H4 (cell line): Measurements from ENCODE around the gene AXDND1. TPM values are rescaled to one million over a fixed set of nuclear protein-coding genes. Genes with fewer than 3 reads are reported as not detected.
A peak's percentile ranks its signal among the peaks of the same experiment; 100 is the strongest.
"Not testable (repeated sequence)": the region's sequence is repeated elsewhere in the genome, so short reads cannot be mapped to it uniquely, and the experiment has no call there.

ENCODE experiments used
- DNase-seq: peaks from one replicate; pipeline ENCODE4 v3.0.0-alpha.2; 2015; ENCODE audit warnings: low spot score
- total RNA-seq: library from RNA; depleted of rRNA; stranded (reverse); fragments of >200 nt; shearing (Covaris generic); gene quantifications from 2 replicates; pipeline ENCODE4 v1.2.3, GENCODE V29; 2014

The AXDND1 gene
- total RNA-seq, 1 experiment from 2014 or later = not detected

- peak; percentile 58 for DNase-seq
Observed at GRCh38 chr1:179369751-179370341, 4.1 kb downstream of the AXDND1 start.

GRCh38 chr1:179372160-179372559 is 6.4 kb downstream of the AXDND1 start:
- DNase-seq = no peak

DNA sequence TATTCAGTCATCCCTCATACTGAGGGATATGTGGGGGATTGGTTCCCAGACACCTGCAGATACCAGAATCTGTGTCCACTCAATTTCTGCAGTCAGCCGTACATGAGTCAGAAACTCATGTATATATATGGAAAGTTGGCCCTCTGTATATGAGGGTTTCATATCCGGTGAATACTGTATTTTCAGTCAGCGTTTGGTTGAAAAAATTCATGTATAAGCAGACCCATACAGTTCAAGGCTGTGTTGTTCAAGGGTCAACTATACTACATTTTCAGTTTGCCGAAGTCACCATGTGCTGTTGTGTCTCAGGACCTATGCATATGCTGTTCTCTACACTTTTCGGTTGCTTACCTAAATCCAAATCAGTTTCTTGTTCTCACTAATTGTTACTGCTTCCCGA is 10.5 kb downstream of the AXDND1 start:
- DNase-seq = no peak

- DNase-seq = no peak
Observed at GRCh38 chr1:179380299-179380698, 14.5 kb downstream of the AXDND1 start.

DNA sequence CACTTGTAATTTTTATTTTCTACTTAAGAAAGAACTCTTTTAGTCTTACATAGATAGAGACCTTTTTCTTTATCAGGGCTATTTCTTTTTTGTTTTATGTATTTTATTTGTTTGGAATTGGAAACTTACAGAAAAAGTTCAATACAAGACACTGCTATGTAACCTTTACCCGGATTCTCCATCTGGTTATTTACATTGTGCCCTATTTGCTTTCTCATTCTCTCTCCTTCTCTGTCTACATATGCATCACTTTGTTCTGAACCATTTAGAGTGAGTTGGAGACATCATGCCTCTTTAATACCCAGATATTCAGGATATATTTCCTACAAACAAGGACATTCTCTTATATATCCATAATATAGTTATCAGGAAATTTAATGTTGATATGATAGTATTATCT is 18.3 kb downstream of the AXDND1 start:
- no peak for DNase-seq

DNA sequence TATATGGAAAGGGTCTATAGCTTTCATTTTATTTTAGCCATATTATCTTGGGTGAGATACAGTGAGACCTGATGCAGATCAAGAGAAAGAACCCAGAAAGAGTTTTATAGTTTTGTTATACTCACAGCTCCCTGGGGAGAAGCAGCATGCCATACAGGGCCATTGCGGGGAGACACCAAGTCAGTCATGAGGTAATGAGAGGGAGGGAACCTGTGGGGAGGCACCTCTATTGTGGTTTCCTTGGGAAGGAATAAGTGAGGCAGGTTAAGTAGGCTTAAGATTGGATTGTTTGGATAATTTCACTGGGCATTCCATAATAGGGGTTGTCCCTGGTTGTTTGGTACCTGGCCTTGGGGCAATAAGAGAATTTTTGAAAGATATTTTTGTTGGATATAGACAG is 19.7 kb downstream of the AXDND1 start:
- no peak for DNase-seq

DNA sequence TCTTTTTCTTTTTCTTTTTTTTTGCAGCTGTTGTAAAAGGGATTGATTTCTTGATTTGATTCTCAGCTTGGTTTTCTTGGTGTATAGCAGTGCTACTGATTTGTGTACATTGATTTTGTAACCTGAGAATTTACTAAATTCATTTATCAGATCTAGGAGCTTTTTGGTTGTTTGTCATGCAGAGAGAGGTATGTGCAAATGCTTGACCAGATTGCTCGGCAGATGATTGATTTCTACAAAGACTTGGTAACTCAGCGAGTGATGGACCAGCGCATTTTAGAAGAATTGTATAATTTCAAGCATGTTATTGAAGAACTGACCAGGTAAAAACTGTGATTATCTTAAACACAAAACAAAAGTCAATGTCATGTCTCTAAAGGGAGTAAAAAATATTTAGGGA is 27.9 kb downstream of the AXDND1 start:
- no peak for DNase-seq

DNA sequence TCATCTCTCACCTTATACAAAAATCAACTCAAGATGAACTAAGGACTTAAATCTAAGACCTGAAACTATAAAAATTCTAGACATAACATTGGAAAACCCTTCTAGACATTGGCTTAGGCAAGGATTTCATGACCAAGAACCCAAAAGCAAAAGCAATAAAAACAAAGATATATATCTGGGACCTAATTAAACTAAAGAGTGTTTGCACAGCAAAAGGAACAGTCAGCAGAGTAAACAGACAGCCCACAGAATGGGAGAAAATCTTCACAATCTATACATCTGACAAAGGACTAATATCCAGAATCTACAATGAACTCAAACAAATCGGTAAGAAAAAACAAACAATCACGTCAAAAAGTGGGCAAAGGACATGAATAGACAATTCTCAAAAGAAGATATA is 33.6 kb downstream of the AXDND1 start:
- not testable (repeated sequence) for DNase-seq

DNA sequence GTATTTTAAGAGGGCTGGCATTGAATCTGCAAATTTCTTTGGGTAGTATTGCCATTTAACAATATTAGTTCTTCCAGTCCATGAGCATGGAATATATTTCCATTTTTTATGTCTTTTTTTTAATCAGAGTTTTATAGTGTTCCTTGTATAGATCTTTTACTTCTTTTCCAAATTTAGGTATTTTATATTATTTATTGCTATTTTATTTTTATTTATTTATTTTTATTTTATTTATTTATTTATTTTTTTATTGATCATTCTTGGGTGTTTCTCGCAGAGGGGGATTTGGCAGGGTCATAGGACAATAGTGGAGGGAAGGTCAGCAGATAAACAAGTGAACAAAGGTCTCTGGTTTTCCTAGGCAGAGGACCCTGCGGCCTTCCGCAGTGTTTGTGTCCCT is 52.0 kb downstream of the AXDND1 start:
- not testable (repeated sequence) for DNase-seq

GRCh38 chr1:179418706-179419105 is 52.9 kb downstream of the AXDND1 start:
- not testable (repeated sequence) for DNase-seq

GRCh38 chr1:179424610-179425009 is 58.8 kb downstream of the AXDND1 start:
- no peak for DNase-seq

- DNase-seq = no peak
Observed at GRCh38 chr1:179425186-179425585, 59.4 kb downstream of the AXDND1 start.

- DNase-seq = no peak
Observed at GRCh38 chr1:179437171-179437570, 71.4 kb downstream of the AXDND1 start.

GRCh38 chr1:179439646-179440045 is 73.9 kb downstream of the AXDND1 start:
- DNase-seq = not testable (repeated sequence)

GRCh38 chr1:179440301-179440700 is 74.5 kb downstream of the AXDND1 start:
- DNase-seq = not testable (repeated sequence)

GRCh38 chr1:179440971-179441370 is 75.2 kb downstream of the AXDND1 start:
- DNase-seq = no peak

DNA sequence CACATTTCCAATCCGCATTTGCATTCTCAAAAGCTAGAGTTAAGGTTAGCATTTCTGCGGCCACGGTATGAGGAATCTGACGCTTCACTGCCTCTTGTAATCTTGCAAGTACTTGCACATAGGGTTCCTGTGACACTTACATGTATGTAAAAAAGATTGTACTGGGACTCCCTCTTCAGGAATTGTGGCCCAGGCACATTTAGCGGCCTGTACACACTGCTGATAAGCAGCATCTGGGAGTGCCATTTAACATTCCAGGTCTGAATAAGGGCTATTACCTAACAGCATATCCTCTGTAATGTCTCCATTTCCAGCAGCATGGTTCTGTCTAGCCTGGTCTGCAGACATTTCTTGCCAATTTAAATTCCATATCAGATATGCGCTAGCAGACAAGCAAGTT is 75.7 kb downstream of the AXDND1 start:
- no peak for DNase-seq

GRCh38 chr1:179442846-179443245 is 77.1 kb downstream of the AXDND1 start:
- DNase-seq = not testable (repeated sequence)

DNA sequence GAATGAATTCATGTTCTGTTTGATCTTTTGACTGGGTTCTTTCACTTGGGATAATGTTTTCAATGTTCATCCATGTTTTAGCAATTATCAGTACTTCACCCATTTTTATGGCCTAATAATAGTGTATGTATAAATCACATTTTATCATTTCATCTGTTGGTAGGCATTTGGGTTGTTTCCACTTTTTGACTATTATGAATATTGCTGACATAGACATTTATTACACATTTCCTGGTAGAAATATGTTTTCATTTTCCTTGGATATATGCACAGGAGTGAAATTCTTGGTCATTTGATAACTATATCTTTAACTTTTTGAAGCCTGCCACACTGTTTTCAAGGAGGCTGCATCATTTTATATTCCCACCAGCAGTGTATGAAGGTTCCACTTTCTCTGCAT is 79.8 kb downstream of the AXDND1 start:
- DNase-seq = no peak

DNA sequence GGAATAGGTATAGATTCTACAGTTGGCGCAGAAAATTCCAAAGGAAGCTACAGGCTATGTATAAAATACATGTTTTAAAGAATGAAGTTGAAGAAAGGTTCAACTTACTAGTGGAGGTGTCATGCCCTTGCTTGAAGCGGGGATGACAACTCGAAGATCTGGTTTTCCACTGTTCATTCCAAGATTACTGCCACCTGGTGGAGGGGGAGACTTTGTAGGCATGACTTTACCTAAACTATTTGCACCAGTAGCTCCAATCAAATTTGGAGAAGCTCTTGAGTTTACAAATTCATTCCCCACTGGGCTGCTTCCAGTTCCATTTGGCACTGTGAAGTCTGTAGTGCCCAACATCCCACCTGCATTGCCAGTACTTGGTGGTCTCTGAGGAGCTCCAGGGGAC is 81.7 kb downstream of the AXDND1 start:
- DNase-seq = peak; percentile 6

- no peak for DNase-seq
Observed at GRCh38 chr1:179448437-179449149, 82.8 kb downstream of the AXDND1 start.

- DNase-seq = not testable (repeated sequence)
Observed at GRCh38 chr1:179459606-179460206, 93.9 kb downstream of the AXDND1 start.

DNA sequence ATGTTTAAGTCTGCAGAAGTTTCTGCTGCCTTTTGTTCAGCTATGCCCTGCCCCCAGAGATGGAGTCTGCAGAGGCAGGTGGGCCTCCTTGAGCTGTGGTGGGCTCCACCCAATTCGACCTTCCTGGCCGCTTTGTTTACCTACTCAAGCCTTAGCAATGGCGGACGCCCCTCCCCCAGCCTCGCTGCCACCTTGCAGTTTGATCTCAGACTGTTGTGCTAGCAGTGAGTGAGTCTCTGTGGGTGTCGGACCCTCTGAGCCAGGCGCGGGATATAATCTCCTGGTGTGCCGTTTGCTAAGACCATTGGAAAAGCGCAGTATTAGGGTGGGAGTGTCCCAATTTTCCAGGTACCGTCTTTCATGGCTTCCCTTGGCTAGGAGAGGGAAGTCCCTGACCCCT is 99.9 kb downstream of the AXDND1 start:
- DNase-seq = not testable (repeated sequence)
